Stimulated activated memory B cell treated with anti-CD40 and anti-IgM and Interleukin-4, amounts not matched to agents 10 μg/mL and 1 μg/mL and 100 μg/mL, for 72 hours (primary cell): Measurements from ENCODE around the gene GATAD2B.
"Not testable (repeated sequence)": the region's sequence is repeated elsewhere in the genome, so short reads cannot be mapped to it uniquely, and the experiment has no call there.

ENCODE experiments used
- ATAC-seq: fragments of 150-1000 bp; cut with Tn5 transposase; 2 replicates; pipeline ENCODE4 v1.10.0; 2021
- H3K27ac Mint-ChIP-seq: one replicate; pipeline ENCODE4 v1.8.0; 2022; ENCODE audit warnings: mild to moderate bottlenecking, mixed read lengths
- H3K27me3 Mint-ChIP-seq: one replicate; pipeline ENCODE4 v1.8.0; 2022; ENCODE audit warnings: mixed read lengths
- H3K36me3 Mint-ChIP-seq: one replicate; pipeline ENCODE4 v1.8.0; 2022; ENCODE audit warnings: mixed read lengths
- H3K4me1 Mint-ChIP-seq: one replicate; pipeline ENCODE4 v1.8.0; 2022; ENCODE audit warnings: mixed read lengths
- H3K4me3 Mint-ChIP-seq: one replicate; pipeline ENCODE4 v1.8.0; 2022; ENCODE audit warnings: mild to moderate bottlenecking, moderate library complexity, mixed read lengths
- H3K9me3 Mint-ChIP-seq: one replicate; pipeline ENCODE4 v1.8.0; 2022; ENCODE audit warnings: mixed read lengths

Gene GATAD2B

GRCh38 chr1:153928245-153928644, 5.5 kb upstream of the GATAD2B start:
- Mint-ChIP-seq H3K4me3 (no peak overlapping the region), H3K27me3 (no peaks in the 10 kb centered on the region), H3K4me1 (peaks cover 14% of the 10 kb centered on the region), H3K36me3 (peaks cover 32% of the 10 kb centered on the region), H3K9me3 (no peaks in the 10 kb centered on the region), H3K27ac (peak overlapping the region; percentile 58)
- ATAC-seq = no peak

- H3K27ac Mint-ChIP-seq = no peak overlapping the region
- H3K27me3 Mint-ChIP-seq = no peaks in the 10 kb centered on the region
- H3K36me3 Mint-ChIP-seq = peaks cover 19% of the 10 kb centered on the region
- no peak for ATAC-seq
- H3K9me3 Mint-ChIP-seq = no peaks in the 10 kb centered on the region
- H3K4me3 Mint-ChIP-seq = no peak overlapping the region
- peaks cover 21% of the 10 kb centered on the region for H3K4me1 Mint-ChIP-seq
These were observed 3.6 kb upstream of the GATAD2B start for GRCh38 chr1:153926405-153926804.

GRCh38 chr1:153922076-153922971, 448 bp downstream of the GATAD2B start:
- no peaks in the 10 kb centered on the region for H3K27me3 Mint-ChIP-seq
- no peaks in the 10 kb centered on the region for H3K9me3 Mint-ChIP-seq
- ATAC-seq = peak; percentile 58
- peak overlapping the region; percentile 100 for H3K4me3 Mint-ChIP-seq
- peak overlapping the region; percentile 94 for H3K27ac Mint-ChIP-seq
- peaks cover 12% of the 10 kb centered on the region for H3K36me3 Mint-ChIP-seq
- peaks cover 50% of the 10 kb centered on the region for H3K4me1 Mint-ChIP-seq

GRCh38 chr1:153921803-153922075, 1.0 kb downstream of the GATAD2B start:
- Mint-ChIP-seq H3K9me3 (no peaks in the 10 kb centered on the region), H3K4me1 (peaks cover 50% of the 10 kb centered on the region), H3K36me3 (peaks cover 12% of the 10 kb centered on the region), H3K27me3 (no peaks in the 10 kb centered on the region), H3K27ac (peak overlapping the region; percentile 94), H3K4me3 (peak overlapping the region; percentile 100)
- no peak for ATAC-seq

- Mint-ChIP-seq H3K4me1 (peaks cover 52% of the 10 kb centered on the region), H3K36me3 (peaks cover 14% of the 10 kb centered on the region), H3K27me3 (no peaks in the 10 kb centered on the region), H3K27ac (peak overlapping the region; percentile 94), H3K9me3 (no peaks in the 10 kb centered on the region), H3K4me3 (peak overlapping the region; percentile 100)
- no peak for ATAC-seq
These were observed 1.5 kb downstream of the GATAD2B start for GRCh38 chr1:153921080-153921802.

- no peak for ATAC-seq
- H3K4me3 Mint-ChIP-seq = peak overlapping the region; percentile 62
- H3K27me3 Mint-ChIP-seq = no peaks in the 10 kb centered on the region
- H3K27ac Mint-ChIP-seq = peak overlapping the region; percentile 94
- H3K36me3 Mint-ChIP-seq = peaks cover 19% of the 10 kb centered on the region
- H3K4me1 Mint-ChIP-seq = peaks cover 58% of the 10 kb centered on the region
- no peaks in the 10 kb centered on the region for H3K9me3 Mint-ChIP-seq
These were observed 2.6 kb downstream of the GATAD2B start for GRCh38 chr1:153919876-153920852.

GRCh38 chr1:153916297-153916696, 6.5 kb downstream of the GATAD2B start:
- H3K36me3 Mint-ChIP-seq = peaks cover 23% of the 10 kb centered on the region
- no peak overlapping the region for H3K27ac Mint-ChIP-seq
- peaks cover 3% of the 10 kb centered on the region for H3K9me3 Mint-ChIP-seq
- no peak for ATAC-seq
- no peak overlapping the region for H3K4me3 Mint-ChIP-seq
- no peaks in the 10 kb centered on the region for H3K27me3 Mint-ChIP-seq
- peaks cover 55% of the 10 kb centered on the region for H3K4me1 Mint-ChIP-seq

- Mint-ChIP-seq H3K9me3 (peaks cover 3% of the 10 kb centered on the region), H3K27ac (no peak overlapping the region), H3K27me3 (no peaks in the 10 kb centered on the region), H3K4me1 (peaks cover 24% of the 10 kb centered on the region), H3K36me3 (peaks cover 24% of the 10 kb centered on the region), H3K4me3 (no peak overlapping the region)
- no peak for ATAC-seq
These were observed 10.4 kb downstream of the GATAD2B start for GRCh38 chr1:153912349-153912748.

- H3K27ac Mint-ChIP-seq, H3K9me3 Mint-ChIP-seq, ATAC-seq, H3K27me3 Mint-ChIP-seq, H3K4me3 Mint-ChIP-seq: not testable (repeated sequence)
- H3K36me3 Mint-ChIP-seq = peaks cover 29% of the 10 kb centered on the region
- peaks cover 25% of the 10 kb centered on the region for H3K4me1 Mint-ChIP-seq
These were observed 12.2 kb downstream of the GATAD2B start for GRCh38 chr1:153910560-153910959.

- H3K27me3 Mint-ChIP-seq = no peaks in the 10 kb centered on the region
- H3K4me1 Mint-ChIP-seq = peaks cover 33% of the 10 kb centered on the region
- peaks cover 3% of the 10 kb centered on the region for H3K9me3 Mint-ChIP-seq
- no peak overlapping the region for H3K27ac Mint-ChIP-seq
- H3K4me3 Mint-ChIP-seq = no peak overlapping the region
- H3K36me3 Mint-ChIP-seq = peaks cover 34% of the 10 kb centered on the region
- no peak for ATAC-seq
These were observed 14.7 kb downstream of the GATAD2B start for GRCh38 chr1:153908071-153908470.

GRCh38 chr1:153907134-153907533, 15.6 kb downstream of the GATAD2B start:
- ATAC-seq = no peak
- Mint-ChIP-seq H3K27me3 (no peaks in the 10 kb centered on the region), H3K4me1 (peaks cover 37% of the 10 kb centered on the region), H3K36me3 (peaks cover 38% of the 10 kb centered on the region), H3K9me3 (peaks cover 3% of the 10 kb centered on the region), H3K4me3 (no peak overlapping the region), H3K27ac (no peak overlapping the region)

- peaks cover 30% of the 10 kb centered on the region for H3K36me3 Mint-ChIP-seq
- H3K27me3 Mint-ChIP-seq = no peaks in the 10 kb centered on the region
- no peaks in the 10 kb centered on the region for H3K9me3 Mint-ChIP-seq
- peaks cover 29% of the 10 kb centered on the region for H3K4me1 Mint-ChIP-seq
- H3K4me3 Mint-ChIP-seq = no peak overlapping the region
- no peak for ATAC-seq
- no peak overlapping the region for H3K27ac Mint-ChIP-seq
These were observed 16.4 kb downstream of the GATAD2B start for GRCh38 chr1:153906396-153906795.

GRCh38 chr1:153905908-153906307, 16.9 kb downstream of the GATAD2B start:
- Mint-ChIP-seq H3K4me1 (peaks cover 24% of the 10 kb centered on the region), H3K36me3 (peaks cover 26% of the 10 kb centered on the region)
- not testable (repeated sequence) for ATAC-seq, H3K27me3 Mint-ChIP-seq, H3K4me3 Mint-ChIP-seq, H3K9me3 Mint-ChIP-seq, H3K27ac Mint-ChIP-seq

- peaks cover 24% of the 10 kb centered on the region for H3K4me1 Mint-ChIP-seq
These were observed 18.8 kb downstream of the GATAD2B start for GRCh38 chr1:153903841-153904455.

More at GRCh38 chr1:153903841-153904455, 18.8 kb downstream of the GATAD2B start:
- H3K9me3 Mint-ChIP-seq = no peaks in the 10 kb centered on the region
- no peak overlapping the region for H3K4me3 Mint-ChIP-seq
- no peak overlapping the region for H3K27ac Mint-ChIP-seq
- ATAC-seq = no peak
- no peaks in the 10 kb centered on the region for H3K27me3 Mint-ChIP-seq
- H3K36me3 Mint-ChIP-seq = peaks cover 24% of the 10 kb centered on the region
